Astrocyte (in vitro differentiated cells and primary cell): ENCODE data around the gene AQP3. TPM values are rescaled to one million over a fixed set of nuclear protein-coding genes. Genes with fewer than 3 reads are reported as not detected.
A peak's percentile ranks its signal among the peaks of the same experiment; 100 is the strongest.

Experiments
- DNase-seq: peaks from one replicate; pipeline ENCODE4 v3.0.0-alpha.2; 2010; ENCODE audit warnings: low read depth
- FAIRE-seq: peaks from 2 replicates; lab custom pipeline; 2011; peaks lifted over from hg19 to GRCh38; lab: Jason Lieb, UNC
- H2AFZ ChIP-seq: 2 replicates; pipeline ENCODE4 v1.6.0; 2012; ENCODE audit warnings: low read depth, low read length, inconsistent platforms
- H3K27ac ChIP-seq: 2 replicates; pipeline ENCODE4 v1.5.1; 2011; ENCODE audit warnings: low read depth, low read length, inconsistent platforms
- H3K27me3 ChIP-seq: 2 replicates; pipeline ENCODE4 v1.6.0; 2011; ENCODE audit warnings: low read length, inconsistent platforms; ENCODE audit not compliant: insufficient read depth
- H3K36me3 ChIP-seq: 2 replicates; pipeline ENCODE4 v1.5.1; 2011; ENCODE audit warnings: low read length, inconsistent platforms; ENCODE audit not compliant: insufficient read depth
- H3K4me1 ChIP-seq: 2 replicates; pipeline ENCODE4 v1.5.1; 2011; ENCODE audit warnings: low read length, inconsistent platforms; ENCODE audit not compliant: insufficient read depth
- H3K4me2 ChIP-seq: 2 replicates; pipeline ENCODE4 v1.6.0; 2012; ENCODE audit warnings: low read length, inconsistent platforms
- H3K4me3 ChIP-seq: 2 replicates; pipeline ENCODE4 v1.5.1; 2011; ENCODE audit warnings: low read depth, mild to moderate bottlenecking, low read length, inconsistent platforms; ENCODE audit not compliant: insufficient read depth
- H3K79me2 ChIP-seq: 2 replicates; pipeline ENCODE4 v1.6.0; 2012; ENCODE audit warnings: mild to moderate bottlenecking, low read length, inconsistent platforms; ENCODE audit not compliant: insufficient read depth
- H3K9ac ChIP-seq: 2 replicates; pipeline ENCODE4 v1.6.0; 2012; ENCODE audit warnings: mild to moderate bottlenecking, low read length, inconsistent platforms
- H3K9me3 ChIP-seq: 2 replicates; pipeline ENCODE4 v1.5.1; 2012; ENCODE audit warnings: low read depth, mild to moderate bottlenecking, low read length, inconsistent platforms; ENCODE audit not compliant: insufficient read depth
- H4K20me1 ChIP-seq: 2 replicates; pipeline ENCODE4 v1.6.0; 2012; ENCODE audit warnings: low read length, inconsistent platforms; ENCODE audit not compliant: insufficient read depth
- H3K27ac Mint-ChIP-seq: one replicate; pipeline ENCODE4 v1.8.0; 2021; ENCODE audit warnings: mild to moderate bottlenecking, mixed read lengths; ENCODE audit not compliant: unreplicated experiment
- H3K27me3 Mint-ChIP-seq: one replicate; pipeline ENCODE4 v1.8.0; 2021; ENCODE audit warnings: low read depth, mixed read lengths; ENCODE audit not compliant: unreplicated experiment
- H3K36me3 Mint-ChIP-seq: one replicate; pipeline ENCODE4 v1.8.0; 2021; ENCODE audit warnings: low read depth, mixed read lengths; ENCODE audit not compliant: unreplicated experiment
- H3K4me1 Mint-ChIP-seq: one replicate; pipeline ENCODE4 v1.8.0; 2021; ENCODE audit warnings: low read depth, mixed read lengths; ENCODE audit not compliant: unreplicated experiment
- H3K4me3 Mint-ChIP-seq: one replicate; pipeline ENCODE4 v1.8.0; 2021; ENCODE audit warnings: mild to moderate bottlenecking, moderate library complexity, mixed read lengths; ENCODE audit not compliant: unreplicated experiment
- H3K9me3 Mint-ChIP-seq: one replicate; pipeline ENCODE4 v1.8.0; 2021; ENCODE audit warnings: mild to moderate bottlenecking, mixed read lengths; ENCODE audit not compliant: unreplicated experiment
- CTCF ChIP-seq: IDR thresholded peaks from 2 replicates; pipeline ENCODE4 v1.5.1; 2011; ENCODE audit warnings: low read depth, mild to moderate bottlenecking, inconsistent platforms, low read length, moderate library complexity; ENCODE audit not compliant: insufficient read depth
- EZH2 ChIP-seq: IDR thresholded peaks from 2 replicates; pipeline ENCODE4 v1.6.1; 2012; ENCODE audit warnings: mild to moderate bottlenecking, low read length, inconsistent platforms; ENCODE audit not compliant: insufficient read depth
- total RNA-seq: library from RNA; stranded (reverse); gene quantifications from 2 replicates; pipeline ENCODE4 v1.2.1, GENCODE V29; 2021

AQP3 gene
- total RNA-seq, 1 donor from 2014 or later = 3.2 TPM

GRCh38 chr9:33446240-33446945 lies 1.0 kb downstream of the AQP3 start:
- H3K9ac ChIP-seq = no peak overlapping the region
- Mint-ChIP-seq H3K27me3 (peaks cover 23% of the 10 kb centered on the region), H3K9me3 (peaks cover 2% of the 10 kb centered on the region), H3K27ac (peak overlapping the region; percentile 94), H3K4me1 (peaks cover 26% of the 10 kb centered on the region), H3K36me3 (peaks cover 2% of the 10 kb centered on the region), H3K4me3 (peak overlapping the region; percentile 82)
- no peak for FAIRE-seq
- peak overlapping the region; percentile 83 for H2AFZ ChIP-seq
- no peaks in the 10 kb centered on the region for H4K20me1 ChIP-seq
- H3K36me3 ChIP-seq = no peaks in the 10 kb centered on the region
- peak overlapping the region; percentile 52 for H3K4me3 ChIP-seq
- peak overlapping the region; percentile 88 for H3K4me2 ChIP-seq
- no peak for DNase-seq
- peaks cover 15% of the 10 kb centered on the region for H3K4me1 ChIP-seq
- H3K9me3 ChIP-seq = no peaks in the 10 kb centered on the region
- H3K27ac ChIP-seq = no peak overlapping the region
- no peaks in the 10 kb centered on the region for H3K27me3 ChIP-seq
- no peaks in the 10 kb centered on the region for H3K79me2 ChIP-seq
- TF ChIP-seq CTCF = no peak
- no peak for TF ChIP-seq EZH2

GRCh38 chr9:33445389-33446239 lies 1.8 kb downstream of the AQP3 start:
- no peaks in the 10 kb centered on the region for H4K20me1 ChIP-seq
- H3K4me1 ChIP-seq = peaks cover 15% of the 10 kb centered on the region
- FAIRE-seq (no peak), DNase-seq (no peak)
- H3K27me3 ChIP-seq = no peaks in the 10 kb centered on the region
- no peak overlapping the region for H3K27ac ChIP-seq
- H3K9me3 Mint-ChIP-seq = peaks cover 2% of the 10 kb centered on the region
- TF ChIP-seq EZH2 = no peak
- no peak for TF ChIP-seq CTCF
- peak overlapping the region; percentile 43 for H3K27ac Mint-ChIP-seq
- H3K9me3 ChIP-seq = no peaks in the 10 kb centered on the region
- H3K4me2 ChIP-seq = no peak overlapping the region
- peaks cover 2% of the 10 kb centered on the region for H3K36me3 Mint-ChIP-seq
- no peak overlapping the region for H3K4me3 Mint-ChIP-seq
- H2AFZ ChIP-seq = no peak overlapping the region
- no peaks in the 10 kb centered on the region for H3K79me2 ChIP-seq
- H3K9ac ChIP-seq = no peak overlapping the region
- no peak overlapping the region for H3K4me3 ChIP-seq
- no peaks in the 10 kb centered on the region for H3K36me3 ChIP-seq
- peaks cover 26% of the 10 kb centered on the region for H3K4me1 Mint-ChIP-seq
- H3K27me3 Mint-ChIP-seq = peaks cover 29% of the 10 kb centered on the region
